ENCODE data around the gene MICAL3.

- TF ChIP-seq SUZ12 (IDR thresholded peaks at IDR 0.05; ENCODE audit: extremely low read depth, insufficient read depth, insufficient read length) (no peak), ZNF274 (IDR thresholded peaks at IDR 0.05; ENCODE audit: low read depth, low read length) (no peak)
Observed at GRCh38 chr22:17974087-17974486, 50.3 kb downstream of the MICAL3 start.

All from NT2/D1 (cell line).